Measurements from ENCODE around the gene CPSF3. TPM values are rescaled to one million over a fixed set of nuclear protein-coding genes. Genes with fewer than 3 reads are reported as not detected.

Gene CPSF3
- polyA plus RNA-seq, 1 experiment: 12.5 TPM

DNA sequence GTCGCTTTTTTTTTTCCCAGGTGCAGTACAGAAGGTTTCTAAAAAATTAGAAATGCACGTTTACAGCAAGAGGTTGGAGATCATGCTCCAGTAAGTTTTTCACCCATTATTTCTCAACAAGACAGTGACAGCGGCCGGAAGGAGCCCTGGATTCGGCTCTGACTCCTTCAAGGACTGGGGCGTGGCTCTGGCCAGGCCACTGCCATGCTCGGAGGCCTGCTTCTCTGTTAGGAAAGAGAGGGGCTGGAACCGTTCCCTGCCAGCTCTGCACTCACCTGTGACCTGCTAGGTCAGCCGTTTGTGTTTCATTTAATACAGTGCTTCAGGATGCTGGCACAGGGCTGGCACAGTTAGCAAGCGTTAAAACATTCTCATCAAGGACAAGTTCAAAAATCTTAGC, 44.2 kb downstream of the CPSF3 start:
- no peak for DNase-seq (ENCODE audit: low read depth)
- Histone ChIP-seq H3K4me3 (ENCODE audit: low read depth, low read length) (no peak overlapping the region), H3K36me3 (ENCODE audit: control insufficient read depth, insufficient read depth, low read length) (peaks cover 8% of the 10 kb centered on the region), H3K27me3 (ENCODE audit: control insufficient read depth, insufficient read depth, low read length) (no peaks in the 10 kb centered on the region)
- CTCF ChIA-PET: no interaction called here
- POLR2A ChIA-PET: no interaction called here
- TF ChIP-seq, protein P1, sequence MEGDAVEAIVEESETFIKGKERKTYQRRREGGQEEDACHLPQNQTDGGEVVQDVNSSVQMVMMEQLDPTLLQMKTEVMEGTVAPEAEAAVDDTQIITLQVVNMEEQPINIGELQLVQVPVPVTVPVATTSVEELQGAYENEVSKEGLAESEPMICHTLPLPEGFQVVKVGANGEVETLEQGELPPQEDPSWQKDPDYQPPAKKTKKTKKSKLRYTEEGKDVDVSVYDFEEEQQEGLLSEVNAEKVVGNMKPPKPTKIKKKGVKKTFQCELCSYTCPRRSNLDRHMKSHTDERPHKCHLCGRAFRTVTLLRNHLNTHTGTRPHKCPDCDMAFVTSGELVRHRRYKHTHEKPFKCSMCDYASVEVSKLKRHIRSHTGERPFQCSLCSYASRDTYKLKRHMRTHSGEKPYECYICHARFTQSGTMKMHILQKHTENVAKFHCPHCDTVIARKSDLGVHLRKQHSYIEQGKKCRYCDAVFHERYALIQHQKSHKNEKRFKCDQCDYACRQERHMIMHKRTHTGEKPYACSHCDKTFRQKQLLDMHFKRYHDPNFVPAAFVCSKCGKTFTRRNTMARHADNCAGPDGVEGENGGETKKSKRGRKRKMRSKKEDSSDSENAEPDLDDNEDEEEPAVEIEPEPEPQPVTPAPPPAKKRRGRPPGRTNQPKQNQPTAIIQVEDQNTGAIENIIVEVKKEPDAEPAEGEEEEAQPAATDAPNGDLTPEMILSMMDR (IDR thresholded peaks at IDR 0.05; ENCODE audit: insufficient read depth, low read depth, low read length): no peak

DNA sequence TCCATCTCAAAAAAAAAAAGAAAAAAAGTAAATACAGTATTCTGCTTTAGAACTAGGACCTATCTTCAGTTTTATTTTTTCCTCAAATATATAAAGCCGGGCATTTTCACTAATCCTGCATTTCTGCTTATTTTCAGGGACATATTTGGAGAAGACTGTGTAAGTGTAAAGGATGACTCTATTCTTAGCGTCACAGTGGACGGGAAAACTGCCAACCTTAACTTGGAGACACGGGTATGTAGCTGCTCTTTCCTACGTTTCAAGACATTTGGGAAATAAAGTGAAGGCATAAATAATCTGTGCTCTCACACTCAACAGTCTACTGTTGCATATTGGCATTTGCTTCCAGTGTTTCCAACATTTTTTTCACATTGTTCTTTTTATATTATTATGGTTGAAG, 47.8 kb downstream of the CPSF3 start:
- POLR2A ChIA-PET: no interaction called here
- TF ChIP-seq, protein P1 (IDR thresholded peaks at IDR 0.05; ENCODE audit: insufficient read depth, low read depth, low read length): no peak
- H3K27me3 ChIP-seq (ENCODE audit: control insufficient read depth, insufficient read depth, low read length): no peaks in the 10 kb centered on the region
- no peak for DNase-seq (ENCODE audit: low read depth)
- CTCF ChIA-PET: no interaction called here
- peaks cover 7% of the 10 kb centered on the region for H3K36me3 ChIP-seq (ENCODE audit: control insufficient read depth, insufficient read depth, low read length)
- no peak overlapping the region for H3K4me3 ChIP-seq (ENCODE audit: low read depth, low read length)

DNA sequence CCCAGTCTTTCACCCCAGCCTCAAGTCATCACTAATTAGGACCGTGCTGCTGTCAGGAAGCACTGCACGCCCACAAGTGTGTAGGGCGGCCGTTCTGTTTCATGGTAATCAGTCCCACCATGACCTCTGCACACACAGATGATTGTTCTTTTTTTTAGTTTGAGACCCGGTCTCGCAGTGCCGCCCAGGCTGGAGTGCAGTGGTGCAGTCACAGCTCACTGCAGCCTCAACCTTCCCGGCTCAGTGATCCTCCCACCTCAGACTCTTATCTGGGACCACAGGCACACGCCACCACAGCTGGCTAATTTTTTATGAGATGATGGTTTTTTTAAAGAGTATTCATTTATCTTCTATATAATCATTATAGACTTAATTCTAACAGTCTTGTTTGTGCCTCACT, 49.1 kb downstream of the CPSF3 start:
- TF ChIP-seq, protein P1 (IDR thresholded peaks at IDR 0.05; ENCODE audit: insufficient read depth, low read depth, low read length): no peak
- H3K36me3 ChIP-seq (ENCODE audit: control insufficient read depth, insufficient read depth, low read length): peaks cover 9% of the 10 kb centered on the region
- H3K4me3 ChIP-seq (ENCODE audit: low read depth, low read length): no peak overlapping the region
- no peaks in the 10 kb centered on the region for H3K27me3 ChIP-seq (ENCODE audit: control insufficient read depth, insufficient read depth, low read length)
- ChIA-PET CTCF (no interaction called here), POLR2A (no interaction called here)
- DNase-seq (ENCODE audit: low read depth): no peak

DNA sequence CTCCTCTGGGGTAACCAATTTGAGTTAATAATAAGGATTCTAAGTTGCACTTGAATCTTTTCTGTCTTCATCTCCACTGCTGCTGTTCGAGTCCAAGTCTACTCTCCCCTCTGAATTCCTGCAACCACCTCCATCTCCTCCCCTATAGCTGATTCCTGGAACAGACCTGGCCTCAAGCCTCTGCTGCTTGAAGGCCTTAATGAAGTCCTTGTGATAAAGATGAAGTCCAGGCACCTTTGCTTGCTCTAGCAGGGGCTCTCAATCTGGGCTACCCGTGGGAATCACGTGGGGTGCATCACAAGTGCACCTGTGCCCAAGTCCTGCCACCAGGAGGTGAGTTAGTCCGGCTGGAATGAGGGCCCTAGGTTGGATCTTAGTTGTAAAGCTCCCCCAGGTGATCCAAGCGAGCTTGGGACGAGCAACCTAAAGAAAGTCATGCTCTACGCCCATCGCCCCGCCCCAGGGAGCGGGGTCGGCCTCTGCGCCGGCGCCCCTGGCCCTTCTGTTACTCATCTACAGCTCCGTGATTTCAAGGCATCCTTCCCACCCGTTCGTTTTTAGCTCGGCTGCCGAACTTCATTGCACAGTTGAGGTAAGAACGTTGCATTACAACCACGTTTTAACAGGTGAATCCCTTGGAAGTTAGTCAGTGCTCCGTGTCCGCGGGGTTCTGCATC, 50.0 kb downstream of the CPSF3 start:
- TF ChIP-seq, protein P1 (IDR thresholded peaks at IDR 0.05; ENCODE audit: insufficient read depth, low read depth, low read length): 0 out of 2 replicates have a peak, but pooled peaks have one; percentile 17
- Histone ChIP-seq H3K36me3 (ENCODE audit: control insufficient read depth, insufficient read depth, low read length) (peaks cover 7% of the 10 kb centered on the region), H3K27me3 (ENCODE audit: control insufficient read depth, insufficient read depth, low read length) (no peaks in the 10 kb centered on the region), H3K4me3 (ENCODE audit: low read depth, low read length) (peak overlapping the region; percentile 67)
- no peak for DNase-seq (ENCODE audit: low read depth)
- POLR2A ChIA-PET: no interaction called here
- CTCF ChIA-PET: no interaction called here

DNA sequence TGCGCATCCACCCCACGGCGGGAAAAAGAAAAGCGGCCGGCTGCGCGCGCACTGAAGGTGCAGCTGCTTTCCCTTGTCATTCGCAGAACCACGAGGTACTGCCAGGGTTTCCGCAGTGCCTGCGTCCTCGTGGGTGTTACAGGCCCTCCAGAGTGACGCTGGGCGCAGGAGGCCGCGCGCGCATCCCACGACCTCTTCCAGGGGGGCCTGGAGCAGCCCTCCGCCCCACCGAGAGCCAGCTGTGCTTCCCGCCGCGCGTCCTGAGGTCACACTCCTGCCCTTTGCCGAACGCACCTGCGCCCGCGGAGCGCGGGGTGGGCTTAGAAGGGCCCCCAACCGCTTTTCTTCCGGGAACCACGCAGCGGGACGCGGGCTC, 50.5 kb downstream of the CPSF3 start:
- CTCF ChIA-PET: no interaction called here
- Histone ChIP-seq H3K36me3 (ENCODE audit: control insufficient read depth, insufficient read depth, low read length) (peaks cover 7% of the 10 kb centered on the region), H3K27me3 (ENCODE audit: control insufficient read depth, insufficient read depth, low read length) (no peaks in the 10 kb centered on the region), H3K4me3 (ENCODE audit: low read depth, low read length) (peak overlapping the region; percentile 67)
- no peak for DNase-seq (ENCODE audit: low read depth)
- POLR2A ChIA-PET: no interaction called here
- TF ChIP-seq, protein P1 (IDR thresholded peaks at IDR 0.05; ENCODE audit: insufficient read depth, low read depth, low read length): no peak
